Osteoblast (primary cell): ENCODE data around the gene GDPGP1. TPM values are rescaled to one million over a fixed set of nuclear protein-coding genes. Genes with fewer than 3 reads are reported as not detected.
"Not testable (repeated sequence)": the region's sequence is repeated elsewhere in the genome, so short reads cannot be mapped to it uniquely, and the experiment has no call there.

Experiments used
- DNase-seq: peaks from one replicate; pipeline ENCODE4 v3.0.0; 2011; ENCODE audit warnings: low spot score, mixed read lengths; ENCODE audit not compliant: insufficient read length; ENCODE audit errors: missing footprints
- H2AFZ ChIP-seq: 2 replicates; pipeline ENCODE4 v1.6.0; 2011; ENCODE audit warnings: mild to moderate bottlenecking, low read length
- H3K27ac ChIP-seq: 2 replicates; pipeline ENCODE4 v1.5.1; 2011; ENCODE audit warnings: mild to moderate bottlenecking, low read depth, low read length, moderate library complexity
- H3K27me3 ChIP-seq: 2 replicates; pipeline ENCODE4 v1.6.0; 2012; ENCODE audit warnings: mild to moderate bottlenecking, control low read depth, inconsistent platforms, low read length, moderate library complexity; ENCODE audit not compliant: insufficient read depth
- H3K36me3 ChIP-seq: 2 replicates; pipeline ENCODE4 v1.5.1; 2011; ENCODE audit warnings: mild to moderate bottlenecking, low read length, control low read depth, moderate library complexity; ENCODE audit not compliant: insufficient read depth
- H3K4me1 ChIP-seq: 2 replicates; pipeline ENCODE4 v1.5.1; 2011; ENCODE audit warnings: mild to moderate bottlenecking, low read length, control low read depth, moderate library complexity; ENCODE audit not compliant: insufficient read depth
- H3K4me2 ChIP-seq: 2 replicates; pipeline ENCODE4 v1.6.0; 2011; ENCODE audit warnings: mild to moderate bottlenecking, low read length; ENCODE audit not compliant: insufficient read depth
- H3K4me3 ChIP-seq: fragments of 200-600 bp; sonication (generic); 3 replicates; pipeline ENCODE4 v1.5.1; 2012; ENCODE audit warnings: mild to moderate bottlenecking, low read length, inconsistent platforms; ENCODE audit not compliant: insufficient read depth
- H3K79me2 ChIP-seq: 2 replicates; pipeline ENCODE4 v1.6.0; 2012; ENCODE audit warnings: mild to moderate bottlenecking, low read length, control low read depth, inconsistent platforms; ENCODE audit not compliant: insufficient read depth
- H3K9me3 ChIP-seq: 2 replicates; pipeline ENCODE4 v1.5.1; 2011; ENCODE audit warnings: low read depth, low read length, control low read depth
- H4K20me1 ChIP-seq: 2 replicates; pipeline ENCODE4 v1.6.0; 2012; ENCODE audit warnings: mild to moderate bottlenecking, low read length, control low read depth; ENCODE audit not compliant: insufficient read depth
- total RNA-seq: library from RNA; depleted of rRNA; stranded (reverse); fragments of >200 nt; gene quantifications from 2 replicates; pipeline ENCODE4 v1.2.3, GENCODE V29; 2012
- TF ChIP-seq, protein P1 (sequence below): IDR thresholded peaks from 2 replicates; pipeline ENCODE4 v1.5.1; 2011; ENCODE audit warnings: mild to moderate bottlenecking, low read depth, low read length, moderate library complexity; ENCODE audit errors: extremely low read depth

The GDPGP1 gene
- total RNA-seq, 1 donor = 8.0 TPM

DNA sequence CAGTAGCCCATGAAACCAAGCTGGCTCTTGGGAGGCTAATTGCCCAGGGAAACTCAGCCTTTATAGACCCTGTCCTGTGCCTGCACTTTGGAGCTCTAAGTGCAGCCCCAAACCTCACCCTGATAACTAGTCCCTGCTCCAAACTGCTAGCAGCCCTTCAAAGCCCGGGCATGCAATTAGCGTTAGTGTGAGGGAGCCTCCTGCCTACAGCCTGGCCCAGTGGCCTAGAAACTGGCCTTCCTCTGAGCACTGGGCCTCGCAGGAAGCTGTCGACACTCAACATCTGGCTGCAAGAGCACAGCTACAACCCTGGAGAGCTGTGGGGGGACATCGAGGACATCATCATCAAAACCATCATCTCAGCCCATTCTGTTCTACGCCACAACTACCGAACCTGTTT, 23.8 kb downstream of the GDPGP1 start:
- no peak for DNase-seq
- H3K9me3 ChIP-seq = no peaks in the 10 kb centered on the region
- no peak overlapping the region for H3K4me2 ChIP-seq
- H3K27ac ChIP-seq = no peak overlapping the region
- no peaks in the 10 kb centered on the region for H3K36me3 ChIP-seq
- H3K79me2 ChIP-seq = no peaks in the 10 kb centered on the region
- peaks cover 12% of the 10 kb centered on the region for H3K4me1 ChIP-seq
- no peaks in the 10 kb centered on the region for H3K27me3 ChIP-seq
- H4K20me1 ChIP-seq = no peaks in the 10 kb centered on the region
- H2AFZ ChIP-seq = no peak overlapping the region
- H3K4me3 ChIP-seq = no peak overlapping the region
- TF ChIP-seq, protein P1, sequence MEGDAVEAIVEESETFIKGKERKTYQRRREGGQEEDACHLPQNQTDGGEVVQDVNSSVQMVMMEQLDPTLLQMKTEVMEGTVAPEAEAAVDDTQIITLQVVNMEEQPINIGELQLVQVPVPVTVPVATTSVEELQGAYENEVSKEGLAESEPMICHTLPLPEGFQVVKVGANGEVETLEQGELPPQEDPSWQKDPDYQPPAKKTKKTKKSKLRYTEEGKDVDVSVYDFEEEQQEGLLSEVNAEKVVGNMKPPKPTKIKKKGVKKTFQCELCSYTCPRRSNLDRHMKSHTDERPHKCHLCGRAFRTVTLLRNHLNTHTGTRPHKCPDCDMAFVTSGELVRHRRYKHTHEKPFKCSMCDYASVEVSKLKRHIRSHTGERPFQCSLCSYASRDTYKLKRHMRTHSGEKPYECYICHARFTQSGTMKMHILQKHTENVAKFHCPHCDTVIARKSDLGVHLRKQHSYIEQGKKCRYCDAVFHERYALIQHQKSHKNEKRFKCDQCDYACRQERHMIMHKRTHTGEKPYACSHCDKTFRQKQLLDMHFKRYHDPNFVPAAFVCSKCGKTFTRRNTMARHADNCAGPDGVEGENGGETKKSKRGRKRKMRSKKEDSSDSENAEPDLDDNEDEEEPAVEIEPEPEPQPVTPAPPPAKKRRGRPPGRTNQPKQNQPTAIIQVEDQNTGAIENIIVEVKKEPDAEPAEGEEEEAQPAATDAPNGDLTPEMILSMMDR = no peak

DNA sequence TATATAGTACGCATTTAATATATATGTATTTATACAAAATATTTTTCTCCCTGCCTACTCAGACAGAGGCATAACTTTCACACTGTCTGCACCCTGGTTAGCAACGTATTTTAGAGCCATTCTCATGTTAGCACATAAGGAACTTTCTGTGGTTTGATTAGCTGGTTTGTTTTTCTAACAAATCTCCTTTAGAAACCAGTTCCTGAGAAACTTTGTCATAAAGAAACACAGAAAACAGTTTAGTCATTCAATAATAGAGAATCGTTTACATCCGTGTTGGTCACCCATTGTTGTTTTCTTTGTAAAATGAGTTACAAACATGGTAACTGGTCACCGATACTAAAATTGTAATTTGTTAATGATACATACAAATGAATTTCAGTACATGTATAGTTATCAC, 25.5 kb downstream of the GDPGP1 start:
- H2AFZ ChIP-seq = no peak overlapping the region
- DNase-seq = no peak
- H3K4me1 ChIP-seq = peaks cover 15% of the 10 kb centered on the region
- H3K36me3 ChIP-seq = no peaks in the 10 kb centered on the region
- H3K27ac ChIP-seq = no peak overlapping the region
- TF ChIP-seq, protein P1 = no peak
- H3K9me3 ChIP-seq = no peaks in the 10 kb centered on the region
- H3K4me3 ChIP-seq = no peak overlapping the region
- no peaks in the 10 kb centered on the region for H3K79me2 ChIP-seq
- H3K4me2 ChIP-seq = peak overlapping the region; percentile 0
- no peaks in the 10 kb centered on the region for H3K27me3 ChIP-seq
- H4K20me1 ChIP-seq = no peaks in the 10 kb centered on the region

DNA sequence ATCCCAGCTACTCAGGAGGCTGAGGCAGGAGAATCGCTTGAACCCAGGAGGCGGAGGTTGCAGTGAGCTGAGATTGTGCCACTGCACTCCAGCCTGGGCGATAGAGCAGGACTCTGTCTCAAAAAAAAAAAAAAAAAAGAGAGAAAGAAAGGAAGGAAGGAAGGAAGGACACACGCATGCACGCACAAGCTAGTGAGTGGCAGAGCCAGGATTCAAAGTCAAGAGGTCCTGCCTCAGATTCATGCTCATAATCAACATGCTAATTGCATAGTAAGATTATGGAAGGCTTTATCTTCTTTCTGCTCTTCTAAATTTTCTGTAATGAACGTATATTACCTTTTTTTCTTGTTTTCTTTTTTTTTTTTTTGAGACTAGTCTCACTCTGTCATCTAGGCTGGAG, 26.7 kb downstream of the GDPGP1 start:
- H3K27ac ChIP-seq, H3K79me2 ChIP-seq, H3K4me2 ChIP-seq, H3K27me3 ChIP-seq, DNase-seq, H3K36me3 ChIP-seq, H3K9me3 ChIP-seq, H3K4me3 ChIP-seq, H4K20me1 ChIP-seq, H2AFZ ChIP-seq: not testable (repeated sequence)
- peaks cover 23% of the 10 kb centered on the region for H3K4me1 ChIP-seq

DNA sequence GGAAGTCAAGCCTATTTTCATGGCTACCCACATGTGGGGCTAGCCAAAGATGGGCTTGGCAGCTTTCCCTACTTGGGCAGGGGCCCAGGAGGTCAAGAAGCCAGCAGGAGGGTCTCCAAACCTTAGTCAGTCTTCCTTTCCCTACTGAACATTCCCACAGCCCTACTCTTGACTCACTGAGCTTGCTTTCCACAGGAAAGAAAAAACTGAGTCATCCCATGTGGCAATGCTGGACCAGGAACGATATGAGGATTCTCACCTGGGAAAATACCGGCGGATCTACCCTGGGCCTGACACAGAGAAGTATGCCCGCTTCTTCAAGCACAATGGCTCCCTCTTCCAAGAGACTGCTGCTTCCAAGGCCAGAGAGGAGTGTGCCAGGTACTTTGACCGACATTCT, 27.8 kb downstream of the GDPGP1 start:
- peak; percentile 36 for DNase-seq
- peaks cover 12% of the 10 kb centered on the region for H3K79me2 ChIP-seq

More for the DNA sequence above, 27.8 kb downstream of the GDPGP1 start:
- TF ChIP-seq, protein P1 = no peak
- Histone ChIP-seq H3K27me3 (no peaks in the 10 kb centered on the region), H3K27ac (peak overlapping the region; percentile 27), H3K36me3 (no peaks in the 10 kb centered on the region), H3K4me3 (no peak overlapping the region), H4K20me1 (no peaks in the 10 kb centered on the region), H3K9me3 (no peaks in the 10 kb centered on the region), H3K4me1 (peaks cover 26% of the 10 kb centered on the region), H3K4me2 (peak overlapping the region; percentile 16), H2AFZ (no peak overlapping the region)
